GM23338 (cell line): ENCODE measurements around the gene SSR4. TPM values are rescaled to one million over a fixed set of nuclear protein-coding genes. Genes with fewer than 3 reads are reported as not detected.

ENCODE experiments used
- ATAC-seq: fragments of 200-7000 bp; cut with Tn5 transposase; 3 replicates; pipeline ENCODE4 v1.9.1; 2020
- DNase-seq: peaks from one replicate; pipeline ENCODE4 v3.0.0-alpha.2; 2015; ENCODE audit warnings: low spot score
- H2AFZ ChIP-seq: fragments of 200-600 bp; sonication (generic); 2 replicates; pipeline ENCODE4 v1.8.0; 2016; ENCODE audit warnings: antibody characterized with exemption, mild to moderate bottlenecking, moderate library complexity
- H3F3A ChIP-seq: fragments of 200-600 bp; sonication (generic); replicated peaks from 2 replicates; pipeline ENCODE4 v1.8.0; 2017; ENCODE audit warnings: antibody characterized with exemption, mixed run types, low read depth
- H3K27ac ChIP-seq: fragments of 200-600 bp; sonication (generic); 2 replicates; pipeline ENCODE4 v1.6.1; 2016; ENCODE audit warnings: low read depth
- H3K27me3 ChIP-seq: fragments of 200-600 bp; sonication (generic); 2 replicates; pipeline ENCODE4 v1.8.0; 2016; ENCODE audit warnings: mild to moderate bottlenecking, mixed run types, moderate library complexity; ENCODE audit not compliant: insufficient read depth
- H3K36me3 ChIP-seq: fragments of 200-600 bp; sonication (generic); 2 replicates; pipeline ENCODE4 v1.8.0; 2016; ENCODE audit warnings: mild to moderate bottlenecking; ENCODE audit not compliant: insufficient read depth
- H3K4me1 ChIP-seq: fragments of 200-600 bp; sonication (generic); 2 replicates; pipeline ENCODE4 v1.8.0; 2016; ENCODE audit warnings: mild to moderate bottlenecking, moderate library complexity; ENCODE audit not compliant: insufficient read depth
- H3K4me2 ChIP-seq: fragments of 200-600 bp; sonication (generic); 2 replicates; pipeline ENCODE4 v1.7.1; 2017; ENCODE audit warnings: mixed run types
- H3K4me3 ChIP-seq: fragments of 200-600 bp; sonication (generic); 2 replicates; pipeline ENCODE4 v1.6.1; 2016; ENCODE audit warnings: mixed run types
- H3K79me2 ChIP-seq: fragments of 200-600 bp; sonication (generic); replicated peaks from 2 replicates; pipeline ENCODE4 v1.8.0; 2017; ENCODE audit warnings: mild to moderate bottlenecking; ENCODE audit not compliant: insufficient read depth
- H3K9me2 ChIP-seq: fragments of 200-600 bp; sonication (generic); 2 replicates; pipeline ENCODE4 v1.8.0; 2017; ENCODE audit not compliant: insufficient read depth
- H4K20me1 ChIP-seq: fragments of 200-600 bp; sonication (generic); replicated peaks from 2 replicates; pipeline ENCODE4 v1.8.0; 2017; ENCODE audit warnings: mild to moderate bottlenecking; ENCODE audit not compliant: insufficient read depth
- H3K27ac Mint-ChIP-seq: 2 replicates; pipeline ENCODE4 v1.8.0; 2020; ENCODE audit warnings: inconsistent platforms, mild to moderate bottlenecking, moderate library complexity, mixed read lengths
- H3K27me3 Mint-ChIP-seq: 3 replicates; pipeline ENCODE4 v1.8.0; 2022; ENCODE audit warnings: low read depth, mild to moderate bottlenecking, moderate library complexity, mixed read lengths, inconsistent platforms; ENCODE audit not compliant: insufficient read depth, poor library complexity
- H3K36me3 Mint-ChIP-seq: 3 replicates; pipeline ENCODE4 v1.8.0; 2021; ENCODE audit warnings: low read depth, mild to moderate bottlenecking, inconsistent platforms, moderate library complexity, mixed read lengths
- H3K4me1 Mint-ChIP-seq: 3 replicates; pipeline ENCODE4 v1.8.0; 2020; ENCODE audit warnings: mild to moderate bottlenecking, inconsistent platforms, mixed read lengths
- H3K4me3 Mint-ChIP-seq: 3 replicates; pipeline ENCODE4 v1.8.0; 2021; ENCODE audit warnings: moderate library complexity, mild to moderate bottlenecking, inconsistent platforms, mixed read lengths
- H3K9me3 Mint-ChIP-seq: 3 replicates; pipeline ENCODE4 v1.8.0; 2020; ENCODE audit warnings: moderate library complexity, mild to moderate bottlenecking, inconsistent platforms, mixed read lengths
- CTCF ChIP-seq, 2 experiments: fragments of 200-600 bp in 1 of 2; sonication (generic) in 1 of 2; conservative IDR thresholded peaks; 2 replicates each; pipeline versions ENCODE4 v1.5.1 to v1.6.1; 2016 to 2017; ENCODE audit warnings: antibody characterized with exemption in 2 of 2, low read depth in 2 of 2, mild to moderate bottlenecking in 2 of 2, moderate library complexity in 1 of 2
- ETS1 ChIP-seq: IDR thresholded peaks from 2 replicates; pipeline ENCODE4 v1.6.1; 2016; ENCODE audit warnings: antibody characterized with exemption
- EZH2 ChIP-seq: fragments of 200-600 bp; sonication (generic); IDR thresholded peaks from one replicate; pipeline ENCODE4 v1.8.0; 2017; ENCODE audit warnings: antibody characterized with exemption, mild to moderate bottlenecking, low read depth; ENCODE audit not compliant: unreplicated experiment
- EZH2phosphoT487 ChIP-seq: fragments of 200-600 bp; sonication (generic); IDR thresholded peaks from one replicate; pipeline ENCODE4 v1.8.1; 2018; ENCODE audit warnings: antibody characterized with exemption; ENCODE audit not compliant: unreplicated experiment
- POLR2AphosphoS5 ChIP-seq: IDR thresholded peaks from 2 replicates; pipeline ENCODE4 v1.6.1; 2016; ENCODE audit warnings: antibody characterized with exemption, low read depth
- STAT1 ChIP-seq: IDR thresholded peaks from one replicate; pipeline ENCODE4 v1.6.1; 2016; ENCODE audit warnings: antibody characterized with exemption; ENCODE audit not compliant: unreplicated experiment
- ZNF114 ChIP-seq: fragments of 250-450 bp; sonication (Bioruptor Pico); IDR thresholded peaks from 2 replicates; pipeline ENCODE4 v1.5.0; 2020; ENCODE audit warnings: mild to moderate bottlenecking, moderate library complexity
- polyA plus RNA-seq: library from polyadenylated mRNA; unstranded; fragments of >200 nt; fragmentation: Nextera tagmentation; extraction: Ambion mirVana; gene quantifications from 2 replicates; pipeline ENCODE4 v1.2.1, GENCODE V29; 2016
- total RNA-seq: library from RNA; depleted of rRNA; stranded (reverse); fragments of >200 nt; shearing (Covaris generic); gene quantifications from 2 replicates; pipeline ENCODE4 v1.2.3, GENCODE V29; 2014
- TF ChIP-seq, protein P1 (sequence below): IDR thresholded peaks from one replicate; pipeline ENCODE4 v1.6.1; 2018; ENCODE audit warnings: antibody characterized with exemption; ENCODE audit not compliant: unreplicated experiment

Gene SSR4
- total and polyA plus RNA-seq, 2 experiments from 2014 or later: 107 to 352 TPM

GRCh38 chrX:153807976-153808375 lies 13.5 kb downstream of the SSR4 start:
- Histone ChIP-seq H3K79me2 (peaks cover 49% of the 10 kb centered on the region), H3K27ac (no peak overlapping the region), H3K4me1 (peaks cover 6% of the 10 kb centered on the region), H3F3A (no peaks in the 10 kb centered on the region), H4K20me1 (no peaks in the 10 kb centered on the region; the same call in 1 of the 2 replicates), H3K36me3 (no peaks in the 10 kb centered on the region), H3K9me2 (no peaks in the 10 kb centered on the region), H3K4me3 (no peak overlapping the region), H2AFZ (no peak overlapping the region), H3K4me2 (no peak overlapping the region), H3K27me3 (no peaks in the 10 kb centered on the region)
- no peak for TF ChIP-seq ETS1
- TF ChIP-seq EZH2: no peak
- TF ChIP-seq STAT1: no peak
- TF ChIP-seq, protein P1, sequence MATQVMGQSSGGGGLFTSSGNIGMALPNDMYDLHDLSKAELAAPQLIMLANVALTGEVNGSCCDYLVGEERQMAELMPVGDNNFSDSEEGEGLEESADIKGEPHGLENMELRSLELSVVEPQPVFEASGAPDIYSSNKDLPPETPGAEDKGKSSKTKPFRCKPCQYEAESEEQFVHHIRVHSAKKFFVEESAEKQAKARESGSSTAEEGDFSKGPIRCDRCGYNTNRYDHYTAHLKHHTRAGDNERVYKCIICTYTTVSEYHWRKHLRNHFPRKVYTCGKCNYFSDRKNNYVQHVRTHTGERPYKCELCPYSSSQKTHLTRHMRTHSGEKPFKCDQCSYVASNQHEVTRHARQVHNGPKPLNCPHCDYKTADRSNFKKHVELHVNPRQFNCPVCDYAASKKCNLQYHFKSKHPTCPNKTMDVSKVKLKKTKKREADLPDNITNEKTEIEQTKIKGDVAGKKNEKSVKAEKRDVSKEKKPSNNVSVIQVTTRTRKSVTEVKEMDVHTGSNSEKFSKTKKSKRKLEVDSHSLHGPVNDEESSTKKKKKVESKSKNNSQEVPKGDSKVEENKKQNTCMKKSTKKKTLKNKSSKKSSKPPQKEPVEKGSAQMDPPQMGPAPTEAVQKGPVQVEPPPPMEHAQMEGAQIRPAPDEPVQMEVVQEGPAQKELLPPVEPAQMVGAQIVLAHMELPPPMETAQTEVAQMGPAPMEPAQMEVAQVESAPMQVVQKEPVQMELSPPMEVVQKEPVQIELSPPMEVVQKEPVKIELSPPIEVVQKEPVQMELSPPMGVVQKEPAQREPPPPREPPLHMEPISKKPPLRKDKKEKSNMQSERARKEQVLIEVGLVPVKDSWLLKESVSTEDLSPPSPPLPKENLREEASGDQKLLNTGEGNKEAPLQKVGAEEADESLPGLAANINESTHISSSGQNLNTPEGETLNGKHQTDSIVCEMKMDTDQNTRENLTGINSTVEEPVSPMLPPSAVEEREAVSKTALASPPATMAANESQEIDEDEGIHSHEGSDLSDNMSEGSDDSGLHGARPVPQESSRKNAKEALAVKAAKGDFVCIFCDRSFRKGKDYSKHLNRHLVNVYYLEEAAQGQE: no peak
- Mint-ChIP-seq H3K9me3 (no peaks in the 10 kb centered on the region), H3K27ac (no peak overlapping the region; the same call in 1 of the 2 replicates), H3K27me3 (peaks cover 4% of the 10 kb centered on the region), H3K4me3 (no peak overlapping the region; the same call in 2 of the 3 replicates), H3K4me1 (peaks cover 31% of the 10 kb centered on the region), H3K36me3 (peaks cover 23% of the 10 kb centered on the region)
- ATAC-seq (no peak), DNase-seq (no peak)

DNA sequence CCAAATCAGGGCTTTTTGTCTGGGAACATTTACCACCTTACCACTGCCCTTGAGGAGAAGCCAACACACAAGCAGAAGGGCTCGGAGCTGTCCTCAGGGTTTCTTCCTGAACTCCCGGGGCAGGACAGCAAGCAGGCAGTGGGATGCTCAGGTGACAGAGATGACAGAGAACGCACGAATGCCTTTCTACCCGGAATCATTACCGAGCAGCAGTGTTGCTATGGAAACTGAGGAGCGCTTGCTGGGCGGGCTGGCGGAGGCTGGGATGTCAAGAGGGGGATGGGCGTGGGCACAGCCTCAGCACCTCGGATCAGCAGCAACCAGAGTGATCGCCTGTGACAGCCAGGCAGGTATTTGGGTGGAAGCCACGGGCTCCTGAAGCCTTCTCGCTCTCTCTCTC lies 17.8 kb downstream of the SSR4 start:
- Histone ChIP-seq H3K36me3 (no peaks in the 10 kb centered on the region), H3F3A (no peaks in the 10 kb centered on the region), H3K27me3 (no peaks in the 10 kb centered on the region), H3K4me2 (no peak overlapping the region), H3K27ac (no peak overlapping the region), H4K20me1 (peaks cover 3% of the 10 kb centered on the region), H3K4me3 (no peak overlapping the region), H3K79me2 (peaks cover 88% of the 10 kb centered on the region), H2AFZ (no peak overlapping the region), H3K4me1 (peaks cover 20% of the 10 kb centered on the region), H3K9me2 (no peaks in the 10 kb centered on the region)
- no peak overlapping the region for H3K4me3 Mint-ChIP-seq
- H3K27me3 Mint-ChIP-seq: peaks cover 10% of the 10 kb centered on the region
- H3K4me1 Mint-ChIP-seq: peaks cover 53% of the 10 kb centered on the region
- ATAC-seq (peak; percentile 39), DNase-seq (no peak)
- TF ChIP-seq ZNF114 (CRISPR knock-in tag): no peak
- TF ChIP-seq CTCF (conservative IDR thresholded peaks at IDR 0.05; ENCODE audit: low read depth in 2 of 2): no peak
- TF ChIP-seq POLR2AphosphoS5: no peak
- TF ChIP-seq EZH2phosphoT487: no peak
- TF ChIP-seq, protein P1: no peak
- no peaks in the 10 kb centered on the region for H3K9me3 Mint-ChIP-seq
- no peak overlapping the region for H3K27ac Mint-ChIP-seq
- peaks cover 18% of the 10 kb centered on the region; the same call in 2 of the 3 replicates for H3K36me3 Mint-ChIP-seq
